K562 (cell line): ENCODE results near the gene ADGRD1. TPM values are rescaled to one million over a fixed set of nuclear protein-coding genes. Genes with fewer than 3 reads are reported as not detected.

Experiments used
- ATAC-seq: fragments of 200-7000 bp; cut with Tn5 transposase; 3 replicates; pipeline ENCODE4 v1.9.1; 2020; ENCODE audit warnings: moderate library complexity
- BruUV-seq: library from RNA; stranded (reverse); fragments of 400-500 nt; replicated peaks from 2 replicates; lab custom pipeline; 2021; lab: Mats Ljungman, UMichigan
- CTCF ChIA-PET: fragments of 300-600 bp; formaldehyde crosslinking; extraction: SDS; loops from one replicate; lab custom pipeline; 2021; ENCODE audit warnings: low intra/inter-chr PET ratio; lab: Yijun Ruan, JAX
- POLR2A ChIA-PET: fragments of 300-600, 350-650 bp; sonication (Branson Sonifier 250); formaldehyde crosslinking; extraction: SDS; loops from one replicate; lab custom pipeline; 2021; ENCODE audit warnings: antibody characterized with exemption, inconsistent platforms; lab: Yijun Ruan, JAX
- DNase-seq, 4 experiments: peaks; one replicate each; pipeline versions ENCODE4 v3.0.0 to v3.0.0-alpha.2; 2011 to 2018; ENCODE audit warnings: low spot score in 3 of 4, mixed read lengths in 3 of 4; ENCODE audit errors: extremely low read depth in 1 of 4
- FAIRE-seq: peaks from 2 replicates; lab custom pipeline; 2011; peaks lifted over from hg19 to GRCh38; lab: Jason Lieb, UNC
- H2AFZ ChIP-seq: 2 replicates; pipeline ENCODE4 v1.6.0; 2011; ENCODE audit warnings: low read depth, low read length, control low read depth, inconsistent platforms
- H3K27ac ChIP-seq: fragments of 200-600 bp; 3 replicates; pipeline ENCODE4 v1.8.0; 2011; ENCODE audit warnings: low read depth, mild to moderate bottlenecking, control low read depth, inconsistent platforms, low read length, moderate library complexity, mixed read lengths; ENCODE audit errors: extremely low read depth
- H3K27me3 ChIP-seq, 2 experiments: fragments of 300-600 bp in 1 of 2; 2 replicates in 1 of 2; 3 replicates in 1 of 2; pipeline versions ENCODE4 v1.6.0 to v1.8.0; 2011; ENCODE audit warnings: inconsistent platforms in 2 of 2, low read length in 2 of 2, mild to moderate bottlenecking in 1 of 2, mixed read lengths in 1 of 2, moderate library complexity in 1 of 2; ENCODE audit not compliant: control insufficient read depth in 2 of 2, insufficient read depth in 2 of 2
- H3K36me3 ChIP-seq: fragments of 300-600 bp; 3 replicates; pipeline ENCODE4 v1.8.0; 2011; ENCODE audit warnings: mild to moderate bottlenecking, low read length, inconsistent platforms; ENCODE audit not compliant: control insufficient read depth, insufficient read depth
- H3K4me1 ChIP-seq, 2 experiments: fragments of 200-600 bp in 1 of 2; replicated peaks in 1 of 2; 2 replicates in 1 of 2; 3 replicates in 1 of 2; pipeline versions ENCODE4 v1.5.1 to v1.8.0; 2011; ENCODE audit warnings: inconsistent platforms in 2 of 2, low read length in 2 of 2, mild to moderate bottlenecking in 1 of 2, mixed read lengths in 1 of 2, moderate library complexity in 1 of 2; ENCODE audit not compliant: control insufficient read depth in 2 of 2, insufficient read depth in 2 of 2
- H3K4me2 ChIP-seq: 2 replicates; pipeline ENCODE4 v1.6.1; 2011; ENCODE audit warnings: low read length, control low read depth, inconsistent platforms, mixed read lengths; ENCODE audit not compliant: insufficient read depth
- H3K4me3 ChIP-seq: fragments of 200-600 bp; sonication (generic), shearing (Covaris generic); 2 replicates; pipeline ENCODE4 v1.5.1; 2016; ENCODE audit warnings: control low read depth, inconsistent platforms
- H3K79me2 ChIP-seq: fragments of 200-600 bp; 3 replicates; pipeline ENCODE4 v1.8.0; 2011; ENCODE audit warnings: low read length, inconsistent platforms; ENCODE audit not compliant: control insufficient read depth, insufficient read depth
- H3K9ac ChIP-seq, 2 experiments: 2 replicates each; pipeline versions ENCODE4 v1.6.0 to v1.6.1; 2011; ENCODE audit warnings: low read depth in 2 of 2, low read length in 2 of 2, control low read depth in 1 of 2, inconsistent platforms in 1 of 2, mild to moderate bottlenecking in 1 of 2, mixed read lengths in 1 of 2; ENCODE audit not compliant: insufficient read depth in 1 of 2
- H3K9me1 ChIP-seq: one replicate; pipeline ENCODE4 v1.6.0; 2011; ENCODE audit warnings: inconsistent platforms, mild to moderate bottlenecking, low read length, moderate library complexity; ENCODE audit not compliant: control insufficient read depth, insufficient read depth
- H3K9me3 ChIP-seq: replicated peaks from 2 replicates; pipeline ENCODE4 v1.5.1; 2011; ENCODE audit warnings: low read depth, low read length, inconsistent platforms; ENCODE audit not compliant: control insufficient read depth, insufficient read depth
- H4K20me1 ChIP-seq: replicated peaks from 2 replicates; pipeline ENCODE4 v1.6.1; 2011; ENCODE audit warnings: low read length, inconsistent platforms, mixed read lengths; ENCODE audit not compliant: control insufficient read depth, insufficient read depth
- ESRRB ChIP-seq: fragments of 250-450 bp; sonication (Bioruptor Pico); IDR thresholded peaks from 2 replicates; pipeline ENCODE4 v1.5.0; 2020; ENCODE audit warnings: mild to moderate bottlenecking, moderate library complexity, borderline replicate concordance
- POLR2H ChIP-seq: IDR thresholded peaks from 2 replicates; pipeline ENCODE4 v1.6.1; 2016; ENCODE audit warnings: missing genetic modification characterization, low read depth, mild to moderate bottlenecking, control low read depth, missing compliant biosample characterization, moderate library complexity
- PRPF4 ChIP-seq: fragments of 200-400 bp; formaldehyde crosslinking; IDR thresholded peaks from one replicate; pipeline ENCODE4 v1.6.1; 2017; ENCODE audit warnings: low read length, low read depth, mild to moderate bottlenecking; ENCODE audit not compliant: insufficient read depth, poor library complexity, severe bottlenecking
- SMAD3 ChIP-seq: fragments of 450-650 bp; formaldehyde crosslinking; conservative IDR thresholded peaks from 2 replicates; pipeline ENCODE4 v1.4.0; 2020; ENCODE audit warnings: mild to moderate bottlenecking
- SMARCA4 ChIP-seq: fragments of 450-650 bp; IDR thresholded peaks from 2 replicates; pipeline ENCODE4 v1.6.1; 2016
- TGIF2 ChIP-seq: sonication (generic); formaldehyde crosslinking; IDR thresholded peaks from 2 replicates; pipeline ENCODE4 v1.8.1; 2022; ENCODE audit warnings: mild to moderate bottlenecking, missing genetic modification reagents, moderate library complexity
- YY1 ChIP-seq, 3 experiments: IDR thresholded peaks; 2 replicates each; pipeline ENCODE4 v1.6.1; 2011; ENCODE audit warnings: low read length in 2 of 3, mild to moderate bottlenecking in 2 of 3, moderate library complexity in 2 of 3, borderline replicate concordance in 1 of 3, control low read depth in 1 of 3, low read depth in 1 of 3; ENCODE audit not compliant: insufficient read depth in 3 of 3, insufficient replicate concordance in 2 of 3, control insufficient read depth in 1 of 3, insufficient read length in 1 of 3; ENCODE audit errors: extremely low read depth in 1 of 3
- ZKSCAN1 ChIP-seq: fragments of 150-350 bp; IDR thresholded peaks from 2 replicates; pipeline ENCODE4 v1.6.1; 2016; ENCODE audit warnings: low read depth, low read length
- ZNF780A ChIP-seq: fragments of 250-450 bp; sonication (Bioruptor Pico); IDR thresholded peaks from 2 replicates; pipeline ENCODE4 v1.5.0; 2021; ENCODE audit warnings: mild to moderate bottlenecking
- WGBS: fragments of 100-300 bp; shearing (Covaris generic); methylation state at CpG from one replicate; pipeline ENCODE4 v1.1.6; 2016; ENCODE audit warnings: low coverage, mixed read lengths; ENCODE audit not compliant: insufficient coverage; ENCODE audit errors: missing lambda C conversion rate; 5-methylcytosine and 5-hydroxymethylcytosine counted together
- in situ Hi-C: fragments of 300-500 bp; cut with MboI; formaldehyde crosslinking; loops from 4 replicates; pipeline ENCODE4 v1.15.0; 2018; ENCODE audit warnings: inconsistent platforms, mixed read lengths
- intact Hi-C: fragments of 100-400 bp; cut with micrococcal nuclease; formaldehyde crosslinking; loops from 2 replicates; pipeline ENCODE4 v1.14.2; 2022
- polyA plus RNA-seq, 8 experiments: library from polyadenylated mRNA; depleted of rRNA in 4 of 8; stranded (reverse) in 5 of 8; unstranded in 3 of 8; fragments of >200 nt; fragmentation: Nextera tagmentation in 2 of 8; fragmentation: Illumina TruSeq in 1 of 8; extraction: Ambion mirVana in 2 of 8; extraction: Trizol in 1 of 8; gene quantifications; 2 replicates each; pipeline versions ENCODE4 v1.2.1 to v1.2.3, GENCODE V29; 2011 to 2014; ENCODE audit warnings: inconsistent platforms in 1 of 8, missing spikeins in 1 of 8
- total RNA-seq, 7 experiments: library from RNA; depleted of rRNA in 6 of 7; stranded (reverse); fragments of >200 nt in 6 of 7; fragmentation: Illumina TruSeq in 2 of 7; extraction: Trizol in 2 of 7; gene quantifications; 2 replicates each; pipeline versions ENCODE4 v1.2.1 to v1.2.3, GENCODE V29; 2011 to 2021; ENCODE audit warnings: low replicate concordance in 1 of 7
- TF ChIP-seq, protein P1 (sequence below): sonication (generic); formaldehyde crosslinking; IDR thresholded peaks from 2 replicates; pipeline ENCODE4 v1.8.0; 2022; ENCODE audit warnings: mild to moderate bottlenecking, missing genetic modification reagents
- TF ChIP-seq, protein P2 (sequence below), 2 experiments: fragments of 450-650 bp; IDR thresholded peaks; 2 replicates each; pipeline ENCODE4 v1.6.1; 2016
- TF ChIP-seq, protein P3 (sequence below): sonication (generic); formaldehyde crosslinking; IDR thresholded peaks from 2 replicates; pipeline ENCODE4 v1.8.1; 2023; ENCODE audit warnings: mild to moderate bottlenecking, missing genetic modification reagents, moderate library complexity
- TF ChIP-seq, protein P4 (sequence below): fragments of 250-450 bp; sonication (Bioruptor Pico); IDR thresholded peaks from 2 replicates; pipeline ENCODE4 v1.8.0; 2022; ENCODE audit warnings: inconsistent platforms

The ADGRD1 gene
- total and polyA plus RNA-seq, 9 of the 15 experiments (the other 6 are each of a cell fraction or from before 2014, with no cell fraction given), result 1.7 to 11.7 (median 3.3) TPM

DNA sequence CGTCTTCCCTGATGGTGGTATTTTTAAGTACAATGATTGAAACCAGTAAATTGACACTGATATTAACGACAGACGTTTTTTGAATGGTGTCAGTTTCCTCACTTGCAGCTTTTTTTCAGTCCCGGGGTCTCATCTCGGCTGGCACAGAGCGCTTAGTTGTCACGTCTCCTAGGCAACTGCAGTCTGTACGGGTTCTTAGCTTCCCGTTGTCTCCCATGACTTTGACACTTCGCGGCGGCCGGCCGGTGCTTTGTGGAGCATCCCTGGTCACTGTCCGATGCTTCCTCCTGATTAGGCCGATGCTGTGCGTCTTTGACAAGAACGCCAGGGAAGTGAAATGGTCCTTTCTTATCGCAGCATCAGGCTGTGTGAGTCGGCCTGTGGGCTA, 67.4 kb downstream of the ADGRD1 start:
- Histone ChIP-seq H2AFZ (no peak overlapping the region), H3K9me1 (peaks cover 2% of the 10 kb centered on the region), H3K27me3 (peaks cover 9 to 64% of the 10 kb centered on the region in 2 experiments; a peak in 4 of 5 replicates), H3K4me3 (no peak overlapping the region), H3K4me2 (no peak overlapping the region), H3K36me3 (no peaks in the 10 kb centered on the region; the same call in 2 of the 3 replicates), H3K79me2 (no peaks in the 10 kb centered on the region), H3K9me3 (no peaks in the 10 kb centered on the region), H3K27ac (no peak overlapping the region), H3K9ac (no peak overlapping the region), H3K4me1 (peaks cover under 1 to 10% of the 10 kb centered on the region in 2 experiments; a peak in 1 of 5 replicates), H4K20me1 (peaks cover 5% of the 10 kb centered on the region; the same call in 1 of the 2 replicates)
- no TSS peak for BruUV-seq
- no peak for ATAC-seq
- POLR2A ChIA-PET, result no interaction called here
- intact Hi-C loops, result no loop called here
- FAIRE-seq, result no peak
- in situ Hi-C loops, result no loop called here
- CTCF ChIA-PET, result no interaction called here
- DNase-seq, result no peak
- WGBS, result 32% methylated on average over 20 of the region's 20 CpGs
- no peak for TF ChIP-seq POLR2H
- no peak for TF ChIP-seq YY1 (IDR thresholded peaks at IDR 0.05; ENCODE audit: borderline replicate concordance in 1 of 3, control insufficient read depth in 1 of 3, extremely low read depth in 1 of 3, insufficient read depth in 3 of 3, insufficient read length in 1 of 3, insufficient replicate concordance in 2 of 3, low read depth in 1 of 3, low read length in 2 of 3)
- TF ChIP-seq SMARCA4, result no peak
- no peak for TF ChIP-seq SMAD3 (CRISPR knock-in tag)
- no peak for TF ChIP-seq ZKSCAN1
- TF ChIP-seq PRPF4, result no peak
- no peak for TF ChIP-seq ZNF780A (CRISPR knock-in tag)
- TF ChIP-seq, protein P1, sequence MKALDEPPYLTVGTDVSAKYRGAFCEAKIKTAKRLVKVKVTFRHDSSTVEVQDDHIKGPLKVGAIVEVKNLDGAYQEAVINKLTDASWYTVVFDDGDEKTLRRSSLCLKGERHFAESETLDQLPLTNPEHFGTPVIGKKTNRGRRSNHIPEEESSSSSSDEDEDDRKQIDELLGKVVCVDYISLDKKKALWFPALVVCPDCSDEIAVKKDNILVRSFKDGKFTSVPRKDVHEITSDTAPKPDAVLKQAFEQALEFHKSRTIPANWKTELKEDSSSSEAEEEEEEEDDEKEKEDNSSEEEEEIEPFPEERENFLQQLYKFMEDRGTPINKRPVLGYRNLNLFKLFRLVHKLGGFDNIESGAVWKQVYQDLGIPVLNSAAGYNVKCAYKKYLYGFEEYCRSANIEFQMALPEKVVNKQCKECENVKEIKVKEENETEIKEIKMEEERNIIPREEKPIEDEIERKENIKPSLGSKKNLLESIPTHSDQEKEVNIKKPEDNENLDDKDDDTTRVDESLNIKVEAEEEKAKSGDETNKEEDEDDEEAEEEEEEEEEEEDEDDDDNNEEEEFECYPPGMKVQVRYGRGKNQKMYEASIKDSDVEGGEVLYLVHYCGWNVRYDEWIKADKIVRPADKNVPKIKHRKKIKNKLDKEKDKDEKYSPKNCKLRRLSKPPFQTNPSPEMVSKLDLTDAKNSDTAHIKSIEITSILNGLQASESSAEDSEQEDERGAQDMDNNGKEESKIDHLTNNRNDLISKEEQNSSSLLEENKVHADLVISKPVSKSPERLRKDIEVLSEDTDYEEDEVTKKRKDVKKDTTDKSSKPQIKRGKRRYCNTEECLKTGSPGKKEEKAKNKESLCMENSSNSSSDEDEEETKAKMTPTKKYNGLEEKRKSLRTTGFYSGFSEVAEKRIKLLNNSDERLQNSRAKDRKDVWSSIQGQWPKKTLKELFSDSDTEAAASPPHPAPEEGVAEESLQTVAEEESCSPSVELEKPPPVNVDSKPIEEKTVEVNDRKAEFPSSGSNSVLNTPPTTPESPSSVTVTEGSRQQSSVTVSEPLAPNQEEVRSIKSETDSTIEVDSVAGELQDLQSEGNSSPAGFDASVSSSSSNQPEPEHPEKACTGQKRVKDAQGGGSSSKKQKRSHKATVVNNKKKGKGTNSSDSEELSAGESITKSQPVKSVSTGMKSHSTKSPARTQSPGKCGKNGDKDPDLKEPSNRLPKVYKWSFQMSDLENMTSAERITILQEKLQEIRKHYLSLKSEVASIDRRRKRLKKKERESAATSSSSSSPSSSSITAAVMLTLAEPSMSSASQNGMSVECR (CRISPR knock-in tag), result no peak
- TF ChIP-seq, protein P2, sequence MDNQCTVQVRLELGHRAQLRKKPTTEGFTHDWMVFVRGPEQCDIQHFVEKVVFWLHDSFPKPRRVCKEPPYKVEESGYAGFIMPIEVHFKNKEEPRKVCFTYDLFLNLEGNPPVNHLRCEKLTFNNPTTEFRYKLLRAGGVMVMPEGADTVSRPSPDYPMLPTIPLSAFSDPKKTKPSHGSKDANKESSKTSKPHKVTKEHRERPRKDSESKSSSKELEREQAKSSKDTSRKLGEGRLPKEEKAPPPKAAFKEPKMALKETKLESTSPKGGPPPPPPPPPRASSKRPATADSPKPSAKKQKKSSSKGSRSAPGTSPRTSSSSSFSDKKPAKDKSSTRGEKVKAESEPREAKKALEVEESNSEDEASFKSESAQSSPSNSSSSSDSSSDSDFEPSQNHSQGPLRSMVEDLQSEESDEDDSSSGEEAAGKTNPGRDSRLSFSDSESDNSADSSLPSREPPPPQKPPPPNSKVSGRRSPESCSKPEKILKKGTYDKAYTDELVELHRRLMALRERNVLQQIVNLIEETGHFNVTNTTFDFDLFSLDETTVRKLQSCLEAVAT (IDR thresholded peaks at IDR 0.05), result no peak
- no peak for TF ChIP-seq TGIF2
- TF ChIP-seq ESRRB (CRISPR knock-in tag), result no peak
- TF ChIP-seq, protein P3, sequence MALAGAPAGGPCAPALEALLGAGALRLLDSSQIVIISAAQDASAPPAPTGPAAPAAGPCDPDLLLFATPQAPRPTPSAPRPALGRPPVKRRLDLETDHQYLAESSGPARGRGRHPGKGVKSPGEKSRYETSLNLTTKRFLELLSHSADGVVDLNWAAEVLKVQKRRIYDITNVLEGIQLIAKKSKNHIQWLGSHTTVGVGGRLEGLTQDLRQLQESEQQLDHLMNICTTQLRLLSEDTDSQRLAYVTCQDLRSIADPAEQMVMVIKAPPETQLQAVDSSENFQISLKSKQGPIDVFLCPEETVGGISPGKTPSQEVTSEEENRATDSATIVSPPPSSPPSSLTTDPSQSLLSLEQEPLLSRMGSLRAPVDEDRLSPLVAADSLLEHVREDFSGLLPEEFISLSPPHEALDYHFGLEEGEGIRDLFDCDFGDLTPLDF (CRISPR knock-in tag), result no peak
- TF ChIP-seq, protein P4, sequence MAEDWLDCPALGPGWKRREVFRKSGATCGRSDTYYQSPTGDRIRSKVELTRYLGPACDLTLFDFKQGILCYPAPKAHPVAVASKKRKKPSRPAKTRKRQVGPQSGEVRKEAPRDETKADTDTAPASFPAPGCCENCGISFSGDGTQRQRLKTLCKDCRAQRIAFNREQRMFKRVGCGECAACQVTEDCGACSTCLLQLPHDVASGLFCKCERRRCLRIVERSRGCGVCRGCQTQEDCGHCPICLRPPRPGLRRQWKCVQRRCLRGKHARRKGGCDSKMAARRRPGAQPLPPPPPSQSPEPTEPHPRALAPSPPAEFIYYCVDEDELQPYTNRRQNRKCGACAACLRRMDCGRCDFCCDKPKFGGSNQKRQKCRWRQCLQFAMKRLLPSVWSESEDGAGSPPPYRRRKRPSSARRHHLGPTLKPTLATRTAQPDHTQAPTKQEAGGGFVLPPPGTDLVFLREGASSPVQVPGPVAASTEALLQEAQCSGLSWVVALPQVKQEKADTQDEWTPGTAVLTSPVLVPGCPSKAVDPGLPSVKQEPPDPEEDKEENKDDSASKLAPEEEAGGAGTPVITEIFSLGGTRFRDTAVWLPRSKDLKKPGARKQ (CRISPR knock-in tag), result no peak
